HepG2 (cell line): ENCODE data around the gene ARPC1B. TPM values are rescaled to one million over a fixed set of nuclear protein-coding genes. Genes with fewer than 3 reads are reported as not detected.

ENCODE experiments used
- AHDC1 ChIP-seq: sonication (generic); formaldehyde crosslinking; IDR thresholded peaks from 2 replicates; pipeline ENCODE4 v1.5.1; 2020; ENCODE audit warnings: mild to moderate bottlenecking, missing genetic modification reagents, borderline replicate concordance
- EEA1 ChIP-seq: sonication (generic); formaldehyde crosslinking; IDR thresholded peaks from 2 replicates; pipeline ENCODE4 v1.5.1; 2020; ENCODE audit warnings: mild to moderate bottlenecking, missing genetic modification reagents, borderline replicate concordance
- GATAD2A ChIP-seq: IDR thresholded peaks from 2 replicates; pipeline ENCODE4 v1.6.1; 2016
- GLI4 ChIP-seq: sonication (generic); formaldehyde crosslinking; IDR thresholded peaks from 2 replicates; pipeline ENCODE4 v1.5.1; 2020; ENCODE audit warnings: missing genetic modification reagents, mild to moderate bottlenecking, moderate library complexity, borderline replicate concordance
- HMG20A ChIP-seq: IDR thresholded peaks from 2 replicates; pipeline ENCODE4 v1.6.1; 2016; ENCODE audit warnings: borderline replicate concordance
- MTF1 ChIP-seq: sonication (generic); formaldehyde crosslinking; IDR thresholded peaks from 2 replicates; pipeline ENCODE4 v1.5.0; 2020; ENCODE audit warnings: missing genetic modification reagents
- REPIN1 ChIP-seq: sonication (generic); formaldehyde crosslinking; IDR thresholded peaks from 2 replicates; pipeline ENCODE4 v1.8.0; 2022; ENCODE audit warnings: missing genetic modification reagents, low read depth, mild to moderate bottlenecking, borderline replicate concordance
- SIN3A ChIP-seq: IDR thresholded peaks from 2 replicates; pipeline ENCODE4 v1.6.1; 2011; ENCODE audit warnings: low read depth, mild to moderate bottlenecking, control low read depth, low read length, borderline replicate concordance
- SIX4 ChIP-seq: sonication (generic); formaldehyde crosslinking; IDR thresholded peaks from 2 replicates; pipeline ENCODE4 v1.4.0; 2020; ENCODE audit warnings: missing genetic modification reagents
- SNAI1 ChIP-seq: sonication (generic); formaldehyde crosslinking; IDR thresholded peaks from 2 replicates; pipeline ENCODE4 v1.5.0; 2020; ENCODE audit warnings: mild to moderate bottlenecking, missing genetic modification reagents, borderline replicate concordance
- SOX6 ChIP-seq, 2 experiments: fragments of 450-650 bp in 1 of 2; sonication (generic) in 1 of 2; formaldehyde crosslinking in 1 of 2; IDR thresholded peaks; 2 replicates each; pipeline versions ENCODE4 v1.4.0 to v1.6.1; 2017 to 2020; ENCODE audit warnings: antibody characterized with exemption in 1 of 2, mild to moderate bottlenecking in 1 of 2, missing genetic modification reagents in 1 of 2
- WIZ ChIP-seq: sonication (generic); formaldehyde crosslinking; IDR thresholded peaks from 2 replicates; pipeline ENCODE4 v1.5.1; 2020; ENCODE audit warnings: mild to moderate bottlenecking, missing genetic modification reagents
- ZBTB39 ChIP-seq: sonication (generic); formaldehyde crosslinking; IDR thresholded peaks from 2 replicates; pipeline ENCODE4 v1.5.0; 2020; ENCODE audit warnings: missing genetic modification reagents
- ZNF615 ChIP-seq: sonication (generic); formaldehyde crosslinking; IDR thresholded peaks from 2 replicates; pipeline ENCODE4 v1.5.0; 2020; ENCODE audit warnings: mild to moderate bottlenecking, missing genetic modification reagents, borderline replicate concordance
- ZNF674 ChIP-seq: sonication (generic); formaldehyde crosslinking; IDR thresholded peaks from 2 replicates; pipeline ENCODE4 v1.5.0; 2020; ENCODE audit warnings: low read depth, mild to moderate bottlenecking, missing genetic modification reagents
- ZXDC ChIP-seq: sonication (generic); formaldehyde crosslinking; IDR thresholded peaks from 2 replicates; pipeline ENCODE4 v1.5.0; 2020; ENCODE audit warnings: mild to moderate bottlenecking, missing genetic modification reagents
- polyA plus RNA-seq, 8 experiments: library from polyadenylated mRNA; depleted of rRNA in 3 of 8; stranded (reverse) in 7 of 8; unstranded in 1 of 8; fragments of >200 nt; fragmentation: Illumina TruSeq in 4 of 8; extraction: Trizol in 4 of 8; gene quantifications; 2 replicates each; pipeline versions ENCODE4 v1.2.1 to v1.2.3, GENCODE V29; 2011 to 2016; ENCODE audit warnings: low read depth in 4 of 8, missing spikeins in 1 of 8, mixed read lengths in 1 of 8; ENCODE audit not compliant: insufficient read depth in 1 of 8
- total RNA-seq, 5 experiments: library from RNA; depleted of rRNA; stranded (reverse); fragments of >200 nt; fragmentation: Illumina TruSeq; extraction: Trizol; gene quantifications; 2 replicates each; pipeline ENCODE4 v1.2.3, GENCODE V29; 2016; ENCODE audit warnings: low read depth in 1 of 5

ARPC1B gene
- total and polyA plus RNA-seq, 2 of the 13 experiments (the other 11 are each of a cell fraction or from before 2014, with no cell fraction given), result 72.9 to 89.1 TPM

- no peak; the same call in 1 of the 2 replicates for TF ChIP-seq GLI4
- peak; percentile 19; the same call in 1 of the 2 replicates for TF ChIP-seq SIN3A
- TF ChIP-seq HMG20A (CRISPR knock-in tag), result no peak
- TF ChIP-seq ZNF674 (CRISPR knock-in tag), result no peak
- TF ChIP-seq SNAI1 (CRISPR knock-in tag), result no peak
- no peak for TF ChIP-seq MTF1
- TF ChIP-seq ZNF615 (CRISPR knock-in tag), result no peak
- TF ChIP-seq EEA1 (CRISPR knock-in tag), result no peak
- no peak for TF ChIP-seq SOX6 (IDR thresholded peaks at IDR 0.05)
- TF ChIP-seq SOX6 (CRISPR knock-in tag; IDR thresholded peaks at IDR 0.05), result no peak
- no peak for TF ChIP-seq ZXDC
- TF ChIP-seq SIX4 (CRISPR knock-in tag), result no peak
- TF ChIP-seq AHDC1 (CRISPR knock-in tag), result no peak
- peak; percentile 37; the same call in 1 of the 2 replicates for TF ChIP-seq REPIN1 (CRISPR knock-in tag)
- TF ChIP-seq ZBTB39, result peak; percentile 60; the same call in 1 of the 2 replicates
- no peak for TF ChIP-seq GATAD2A (CRISPR knock-in tag)
- no peak for TF ChIP-seq WIZ (CRISPR knock-in tag)
These were observed at the start of gene ARPC1B (continued) for GRCh38 chr7:99374111-99375064.
